ENCODE measurements around the gene TMX3. TPM values are rescaled to one million over a fixed set of nuclear protein-coding genes. Genes with fewer than 3 reads are reported as not detected.

Gene TMX3
- total and polyA plus RNA-seq, 3 donors from 2014 or later = 27.1 to 45.4 (median 39.9) TPM

DNA sequence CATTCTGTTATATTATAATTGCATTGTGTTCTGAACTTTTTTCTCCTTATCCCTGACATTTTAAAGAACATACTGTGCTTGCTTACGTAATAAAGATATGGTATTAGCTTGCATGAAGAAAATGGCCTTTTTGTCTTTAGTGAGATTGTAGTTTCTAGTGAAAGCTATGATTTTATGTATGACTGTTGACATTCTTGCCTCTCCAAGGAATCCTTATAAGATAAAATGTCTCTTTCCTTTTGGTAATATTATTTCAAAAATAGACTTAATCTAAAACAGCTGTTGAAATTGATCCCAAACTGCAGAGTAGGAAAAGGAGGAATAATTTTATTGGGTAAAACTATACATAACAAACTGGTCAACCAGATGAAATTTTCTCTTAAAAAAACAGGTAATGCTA, 42.2 kb upstream of the TMX3 start:
- DNase-seq = no peak
- WGBS, 2 donors = 56 to 57% methylated on average over 1 of the region's 1 CpG
- no peaks in the 10 kb centered on the region for H3K4me1 ChIP-seq

DNA sequence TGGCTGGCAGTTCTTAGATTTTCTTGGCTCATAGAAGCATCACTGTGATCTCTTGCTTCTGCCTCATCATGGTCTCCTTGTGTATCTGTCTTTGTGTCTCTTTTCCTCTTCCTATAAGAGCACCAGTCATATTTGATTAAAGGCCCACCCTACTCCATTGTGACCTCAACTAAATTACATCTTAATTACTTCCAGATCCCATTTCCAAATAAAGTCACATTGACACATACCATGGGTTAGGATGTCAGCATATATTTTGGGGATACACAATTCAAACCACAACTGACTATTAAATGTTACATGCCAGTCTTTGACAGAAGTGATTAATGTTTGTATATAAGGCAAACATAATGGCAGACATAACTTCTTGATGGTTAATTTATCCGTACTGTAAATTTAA, 27.3 kb upstream of the TMX3 start:
- TF ChIP-seq, protein P1, sequence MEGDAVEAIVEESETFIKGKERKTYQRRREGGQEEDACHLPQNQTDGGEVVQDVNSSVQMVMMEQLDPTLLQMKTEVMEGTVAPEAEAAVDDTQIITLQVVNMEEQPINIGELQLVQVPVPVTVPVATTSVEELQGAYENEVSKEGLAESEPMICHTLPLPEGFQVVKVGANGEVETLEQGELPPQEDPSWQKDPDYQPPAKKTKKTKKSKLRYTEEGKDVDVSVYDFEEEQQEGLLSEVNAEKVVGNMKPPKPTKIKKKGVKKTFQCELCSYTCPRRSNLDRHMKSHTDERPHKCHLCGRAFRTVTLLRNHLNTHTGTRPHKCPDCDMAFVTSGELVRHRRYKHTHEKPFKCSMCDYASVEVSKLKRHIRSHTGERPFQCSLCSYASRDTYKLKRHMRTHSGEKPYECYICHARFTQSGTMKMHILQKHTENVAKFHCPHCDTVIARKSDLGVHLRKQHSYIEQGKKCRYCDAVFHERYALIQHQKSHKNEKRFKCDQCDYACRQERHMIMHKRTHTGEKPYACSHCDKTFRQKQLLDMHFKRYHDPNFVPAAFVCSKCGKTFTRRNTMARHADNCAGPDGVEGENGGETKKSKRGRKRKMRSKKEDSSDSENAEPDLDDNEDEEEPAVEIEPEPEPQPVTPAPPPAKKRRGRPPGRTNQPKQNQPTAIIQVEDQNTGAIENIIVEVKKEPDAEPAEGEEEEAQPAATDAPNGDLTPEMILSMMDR (IDR thresholded peaks at IDR 0.05) = no peak
- TF ChIP-seq POLR2A (IDR thresholded peaks at IDR 0.05) = no peak
- H3K27me3 ChIP-seq = no peaks in the 10 kb centered on the region
- 75 to 87% methylated on average over 1 of the region's 1 CpG for WGBS, 2 donors
- DNase-seq = no peak
- no peaks in the 10 kb centered on the region for H3K36me3 ChIP-seq (ENCODE audit: low read depth, missing control alignments)
- H3K4me1 ChIP-seq = no peaks in the 10 kb centered on the region
- no peak overlapping the region for H3K27ac ChIP-seq
- no peak overlapping the region for H3K4me3 ChIP-seq
- intact Hi-C loops (cut with DNase I; ENCODE audit: low total_unique reads) = no loop called here
- H3K9me3 ChIP-seq = no peaks in the 10 kb centered on the region

More for the DNA sequence above, 42.2 kb upstream of the TMX3 start:
- Histone ChIP-seq H3K27ac (no peak overlapping the region), H3K4me3 (no peak overlapping the region), H3K27me3 (no peaks in the 10 kb centered on the region), H3K36me3 (ENCODE audit: low read depth, missing control alignments) (no peaks in the 10 kb centered on the region), H3K9me3 (no peaks in the 10 kb centered on the region)
- no peak for TF ChIP-seq POLR2A (IDR thresholded peaks at IDR 0.05)
- TF ChIP-seq, protein P1 (IDR thresholded peaks at IDR 0.05) = no peak
- intact Hi-C loops (cut with DNase I; ENCODE audit: low total_unique reads) = no loop called here

DNA sequence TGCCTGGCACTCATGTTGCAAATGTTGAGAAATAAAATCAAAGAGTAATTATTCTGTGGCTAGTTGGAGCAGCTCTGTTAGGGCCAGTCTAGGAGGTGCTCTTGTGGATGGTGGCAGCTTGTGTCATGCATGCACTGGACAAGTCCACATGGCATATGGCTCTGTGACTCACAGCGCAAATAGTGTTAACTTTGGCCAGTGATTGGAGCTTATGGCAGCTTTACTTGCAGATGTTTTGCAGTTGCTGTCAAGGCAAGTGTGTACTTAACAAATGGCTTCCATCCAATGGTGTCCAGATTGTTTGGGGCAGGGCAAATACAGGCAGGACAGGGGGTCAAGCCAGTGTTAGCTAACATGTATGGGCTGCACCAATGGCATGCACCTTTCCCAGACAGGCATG, 26.1 kb upstream of the TMX3 start:
- TF ChIP-seq POLR2A (IDR thresholded peaks at IDR 0.05) = no peak
- TF ChIP-seq, protein P1 (IDR thresholded peaks at IDR 0.05) = no peak
- DNase-seq = no peak
- Histone ChIP-seq H3K27ac (no peak overlapping the region), H3K4me1 (no peaks in the 10 kb centered on the region), H3K36me3 (ENCODE audit: low read depth, missing control alignments) (no peaks in the 10 kb centered on the region), H3K9me3 (no peaks in the 10 kb centered on the region), H3K4me3 (no peak overlapping the region), H3K27me3 (no peaks in the 10 kb centered on the region)
- WGBS, 2 donors = 92 to 96% methylated on average over 1 of the region's 1 CpG
- intact Hi-C loops (cut with DNase I; ENCODE audit: low total_unique reads) = no loop called here

DNA sequence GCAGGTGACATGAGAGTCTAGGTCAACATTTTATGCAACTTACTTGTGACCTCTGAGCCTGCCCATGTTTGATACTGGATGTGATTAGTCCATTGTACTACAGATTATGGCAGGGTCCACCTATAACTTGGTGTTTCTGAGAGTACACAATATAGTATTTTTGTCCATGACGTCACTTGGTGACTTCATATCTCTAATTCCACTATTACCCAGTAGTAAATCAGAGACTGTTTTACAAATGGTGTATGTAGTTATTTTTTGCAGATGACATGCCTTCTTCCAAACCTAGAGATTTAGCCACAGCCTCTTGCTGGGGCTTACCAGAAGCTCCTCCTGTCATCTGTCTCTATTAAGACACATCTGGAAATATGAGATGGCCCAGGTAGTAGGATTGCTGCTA, 24.6 kb upstream of the TMX3 start:
- Histone ChIP-seq H3K36me3 (ENCODE audit: low read depth, missing control alignments) (no peaks in the 10 kb centered on the region), H3K4me3 (no peak overlapping the region), H3K27me3 (no peaks in the 10 kb centered on the region), H3K4me1 (no peaks in the 10 kb centered on the region), H3K27ac (no peak overlapping the region), H3K9me3 (no peaks in the 10 kb centered on the region)
- intact Hi-C loops (cut with DNase I; ENCODE audit: low total_unique reads) = no loop called here
- no peak for TF ChIP-seq POLR2A (IDR thresholded peaks at IDR 0.05)
- TF ChIP-seq, protein P1 (IDR thresholded peaks at IDR 0.05) = no peak
- DNase-seq = no peak
- WGBS, 2 donors = 50 to 91% methylated on average over 1 of the region's 1 CpG

DNA sequence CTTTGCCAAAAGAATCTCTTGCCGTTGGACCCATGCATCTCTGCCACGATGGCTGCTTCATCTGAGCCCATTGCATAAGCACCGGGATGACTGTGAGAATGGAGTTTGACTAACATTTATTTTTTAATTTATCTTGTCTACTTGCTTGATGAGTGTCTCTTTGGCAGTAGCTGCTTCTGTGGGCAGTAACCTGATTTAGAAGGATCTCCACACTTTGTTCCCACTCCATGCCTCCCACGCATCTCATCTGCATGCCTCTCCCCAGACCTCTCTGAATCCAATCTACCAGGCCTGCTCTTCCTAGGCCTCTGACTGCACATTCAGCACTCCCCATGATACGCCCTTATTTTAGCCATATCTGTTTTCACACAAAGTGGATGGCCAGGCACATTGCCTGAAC, 23.7 kb upstream of the TMX3 start:
- no peaks in the 10 kb centered on the region for H3K27me3 ChIP-seq
- no peaks in the 10 kb centered on the region for H3K9me3 ChIP-seq
- H3K27ac ChIP-seq = no peak overlapping the region
- WGBS, 2 donors = 69 to 79% methylated on average over 5 of the region's 5 CpGs
- H3K4me1 ChIP-seq = no peaks in the 10 kb centered on the region
- H3K4me3 ChIP-seq = no peak overlapping the region
- no peaks in the 10 kb centered on the region for H3K36me3 ChIP-seq (ENCODE audit: low read depth, missing control alignments)
- intact Hi-C loops (cut with DNase I; ENCODE audit: low total_unique reads) = no loop called here
- no peak for TF ChIP-seq POLR2A (IDR thresholded peaks at IDR 0.05)
- TF ChIP-seq, protein P1 (IDR thresholded peaks at IDR 0.05) = no peak
- peak; percentile 52 for DNase-seq

Measured in testis (tissue), 3 donors.